GM19238 (cell line): ENCODE measurements around the gene FNDC3A.

Source experiments
- DNase-seq: peaks from one replicate; pipeline ENCODE4 v3.0.0; 2011; ENCODE audit warnings: low spot score; ENCODE audit not compliant: insufficient read length

FNDC3A gene, protein sequence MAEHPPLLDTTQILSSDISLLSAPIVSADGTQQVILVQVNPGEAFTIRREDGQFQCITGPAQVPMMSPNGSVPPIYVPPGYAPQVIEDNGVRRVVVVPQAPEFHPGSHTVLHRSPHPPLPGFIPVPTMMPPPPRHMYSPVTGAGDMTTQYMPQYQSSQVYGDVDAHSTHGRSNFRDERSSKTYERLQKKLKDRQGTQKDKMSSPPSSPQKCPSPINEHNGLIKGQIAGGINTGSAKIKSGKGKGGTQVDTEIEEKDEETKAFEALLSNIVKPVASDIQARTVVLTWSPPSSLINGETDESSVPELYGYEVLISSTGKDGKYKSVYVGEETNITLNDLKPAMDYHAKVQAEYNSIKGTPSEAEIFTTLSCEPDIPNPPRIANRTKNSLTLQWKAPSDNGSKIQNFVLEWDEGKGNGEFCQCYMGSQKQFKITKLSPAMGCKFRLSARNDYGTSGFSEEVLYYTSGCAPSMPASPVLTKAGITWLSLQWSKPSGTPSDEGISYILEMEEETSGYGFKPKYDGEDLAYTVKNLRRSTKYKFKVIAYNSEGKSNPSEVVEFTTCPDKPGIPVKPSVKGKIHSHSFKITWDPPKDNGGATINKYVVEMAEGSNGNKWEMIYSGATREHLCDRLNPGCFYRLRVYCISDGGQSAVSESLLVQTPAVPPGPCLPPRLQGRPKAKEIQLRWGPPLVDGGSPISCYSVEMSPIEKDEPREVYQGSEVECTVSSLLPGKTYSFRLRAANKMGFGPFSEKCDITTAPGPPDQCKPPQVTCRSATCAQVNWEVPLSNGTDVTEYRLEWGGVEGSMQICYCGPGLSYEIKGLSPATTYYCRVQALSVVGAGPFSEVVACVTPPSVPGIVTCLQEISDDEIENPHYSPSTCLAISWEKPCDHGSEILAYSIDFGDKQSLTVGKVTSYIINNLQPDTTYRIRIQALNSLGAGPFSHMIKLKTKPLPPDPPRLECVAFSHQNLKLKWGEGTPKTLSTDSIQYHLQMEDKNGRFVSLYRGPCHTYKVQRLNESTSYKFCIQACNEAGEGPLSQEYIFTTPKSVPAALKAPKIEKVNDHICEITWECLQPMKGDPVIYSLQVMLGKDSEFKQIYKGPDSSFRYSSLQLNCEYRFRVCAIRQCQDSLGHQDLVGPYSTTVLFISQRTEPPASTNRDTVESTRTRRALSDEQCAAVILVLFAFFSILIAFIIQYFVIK

DNA sequence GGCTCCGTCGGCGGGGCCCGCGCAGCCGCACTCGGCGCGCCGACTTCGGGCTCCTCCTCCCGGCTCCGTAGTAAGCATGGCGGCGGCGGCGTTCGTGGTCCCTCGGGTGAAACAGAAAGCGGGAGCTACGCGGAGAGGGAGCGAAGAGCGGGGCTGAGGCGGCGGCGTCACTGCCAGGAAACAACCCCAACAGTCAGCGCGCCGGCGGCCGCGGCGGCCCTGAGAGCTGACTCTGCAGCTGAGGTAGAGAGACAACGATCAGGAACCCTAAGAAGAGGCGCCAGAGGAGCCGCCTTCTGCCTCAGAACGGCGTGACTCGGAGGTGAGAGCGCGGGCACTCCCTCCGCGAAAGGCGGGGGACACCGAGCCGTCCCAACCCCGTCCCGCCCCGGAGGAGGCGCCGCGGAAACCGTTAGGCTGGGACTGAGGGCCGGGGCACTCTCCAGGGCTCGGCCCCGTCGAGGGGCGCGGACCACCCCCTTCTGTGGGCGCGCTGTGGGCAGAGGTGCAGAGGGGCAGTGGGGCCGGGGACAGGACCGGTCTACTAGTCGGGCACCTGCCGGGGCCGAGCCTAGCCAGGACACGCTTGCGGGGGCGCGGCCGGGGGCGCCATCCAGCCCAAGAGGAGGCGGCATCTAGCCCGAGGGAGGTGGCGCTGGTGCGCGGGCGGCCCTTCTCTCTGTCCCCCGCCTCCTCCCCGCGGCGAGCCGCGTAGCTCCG lies at the start of gene FNDC3A:
TSS of gene FNDC3A (plus strand) at position 57 of the 720 bp plus-strand sequence. CDS start 30,279 bp downstream, outside the sequence.
- peak; percentile 72 for DNase-seq

- no peak for DNase-seq
Measured at GRCh38 chr13:48928757-48929430, 46.8 kb upstream of the FNDC3A start.

- no peak for DNase-seq
Measured at GRCh38 chr13:48930918-48931317, 44.8 kb upstream of the FNDC3A start.

DNA sequence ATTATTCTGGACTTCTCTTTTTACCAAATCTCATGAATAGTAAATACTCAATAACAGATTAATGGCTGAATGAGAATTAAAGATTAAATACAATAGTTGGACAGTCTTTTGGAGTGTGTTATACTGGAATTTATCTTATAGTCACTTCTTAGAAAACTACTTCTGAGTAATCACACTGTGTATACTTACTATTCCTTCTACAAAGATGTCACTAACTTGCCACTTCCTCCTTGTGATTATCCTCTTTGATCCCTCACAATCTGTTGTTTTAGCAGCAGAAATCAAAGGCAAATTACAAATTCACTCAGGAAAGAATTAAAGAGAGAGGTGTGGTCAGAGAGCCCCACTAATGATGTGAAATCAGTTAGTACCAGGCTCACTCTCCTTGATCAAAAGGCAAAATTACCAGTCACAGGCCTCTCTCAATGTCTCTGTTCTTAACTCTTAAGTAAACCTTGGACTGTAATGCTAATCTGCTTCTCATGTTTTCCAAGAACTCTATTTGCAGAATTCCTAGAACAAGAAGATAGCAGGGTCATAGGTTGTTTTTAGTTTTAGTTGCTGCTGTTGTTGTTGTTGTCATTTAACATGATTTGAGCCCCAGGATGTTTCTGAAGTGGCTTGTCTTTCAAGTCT lies 37.3 kb upstream of the FNDC3A start:
- DNase-seq = no peak

DNA sequence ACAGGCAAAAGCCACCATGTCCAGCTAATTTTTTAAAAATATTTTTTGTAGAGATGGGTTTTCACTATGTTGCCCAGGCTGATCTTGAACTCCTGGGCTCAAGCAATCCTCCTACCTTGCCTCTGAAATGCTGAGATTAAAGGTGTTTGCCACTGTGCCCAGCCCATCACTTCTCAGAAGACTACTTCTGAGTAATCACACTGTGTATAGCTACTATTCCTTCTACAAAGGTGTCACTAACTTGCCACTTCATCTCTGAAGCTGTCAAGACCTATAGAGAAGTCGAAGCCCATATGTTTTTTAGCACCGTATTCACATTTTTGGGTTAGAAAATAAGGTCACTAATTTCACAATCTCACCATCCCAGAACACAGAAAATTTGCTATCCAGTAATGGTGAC lies 36.0 kb upstream of the FNDC3A start:
- DNase-seq = no peak

DNA sequence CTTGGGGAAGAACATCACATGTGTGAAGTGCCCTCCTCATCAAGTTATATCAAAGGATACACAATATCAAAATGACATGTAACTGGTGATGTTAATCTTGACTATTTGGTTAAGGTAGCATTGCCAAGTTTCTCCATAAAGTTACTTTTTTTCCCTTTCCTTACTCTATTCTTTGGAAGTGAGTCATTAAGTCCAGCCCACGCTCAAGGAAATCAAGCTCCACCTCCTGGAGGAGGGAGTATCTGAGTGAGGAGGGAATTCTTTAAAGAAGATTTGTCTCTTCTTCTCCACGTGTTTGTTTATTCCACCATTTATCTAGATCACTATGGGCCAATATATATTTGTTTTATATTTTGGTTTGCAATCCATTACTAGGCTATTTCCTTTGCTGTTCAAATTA lies 33.6 kb upstream of the FNDC3A start:
- DNase-seq = no peak

DNA sequence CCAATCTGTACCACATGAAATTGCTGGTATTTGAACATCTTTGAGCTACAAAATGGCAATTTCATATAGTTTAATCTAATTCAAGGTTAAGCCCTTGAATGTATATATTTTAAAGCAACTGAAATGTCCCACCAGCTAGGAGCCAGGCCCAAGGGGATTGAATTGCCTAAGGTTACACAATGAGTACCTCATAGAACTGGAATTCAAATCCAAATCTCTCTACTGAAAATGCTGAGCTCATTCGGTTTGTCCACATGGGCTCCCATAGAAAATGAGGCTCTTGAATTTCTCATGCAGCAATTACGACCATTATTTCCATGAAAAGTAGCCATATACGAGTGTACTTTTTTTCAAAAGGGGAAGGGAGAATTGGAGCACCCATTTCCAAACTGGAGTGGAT lies 31.5 kb upstream of the FNDC3A start:
- no peak for DNase-seq

GRCh38 chr13:48945626-48946025 lies 30.1 kb upstream of the FNDC3A start:
- no peak for DNase-seq

- no peak for DNase-seq
Measured at GRCh38 chr13:48946163-48946562, 29.5 kb upstream of the FNDC3A start.

- DNase-seq = no peak
Measured at GRCh38 chr13:48949566-48950500, 25.9 kb upstream of the FNDC3A start.

DNA sequence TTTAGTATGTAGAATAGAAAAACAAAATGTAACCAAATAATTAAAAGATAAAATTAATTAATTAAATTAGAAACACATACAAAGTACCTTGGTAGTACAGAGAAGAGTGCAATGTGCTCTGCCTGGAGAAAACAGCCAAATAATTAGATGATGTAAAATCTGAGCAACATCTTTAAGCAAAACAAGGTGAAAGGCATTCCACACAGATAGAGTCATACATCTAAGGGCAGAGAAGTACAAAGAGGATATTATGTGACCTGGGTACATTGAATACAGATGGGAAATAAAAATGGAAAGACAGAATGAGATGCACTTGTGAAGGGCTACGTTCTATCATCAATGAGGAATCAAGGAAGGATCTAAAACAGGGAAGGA lies 25.2 kb upstream of the FNDC3A start:
- DNase-seq = no peak

DNA sequence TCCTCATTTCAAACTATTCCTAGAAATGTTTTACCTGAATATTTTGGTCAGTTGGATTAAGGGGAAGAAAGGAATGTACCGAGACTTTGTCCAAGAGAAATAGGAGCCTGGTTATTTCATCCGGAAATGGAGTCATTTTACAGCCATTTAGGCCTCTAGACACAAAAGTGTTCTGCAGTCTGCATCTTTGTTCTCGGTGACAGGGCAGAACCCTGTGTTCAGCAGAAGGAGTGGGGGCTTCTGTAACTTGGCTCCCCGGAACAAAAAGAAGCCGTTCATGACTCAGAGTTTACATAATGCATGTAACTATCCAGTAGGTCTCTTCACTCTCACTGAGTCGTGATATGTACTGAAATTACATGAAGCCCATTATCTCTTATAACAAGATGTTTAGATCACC lies 21.6 kb upstream of the FNDC3A start:
- no peak for DNase-seq

GRCh38 chr13:48955536-48955935 lies 20.2 kb upstream of the FNDC3A start:
- no peak for DNase-seq

DNA sequence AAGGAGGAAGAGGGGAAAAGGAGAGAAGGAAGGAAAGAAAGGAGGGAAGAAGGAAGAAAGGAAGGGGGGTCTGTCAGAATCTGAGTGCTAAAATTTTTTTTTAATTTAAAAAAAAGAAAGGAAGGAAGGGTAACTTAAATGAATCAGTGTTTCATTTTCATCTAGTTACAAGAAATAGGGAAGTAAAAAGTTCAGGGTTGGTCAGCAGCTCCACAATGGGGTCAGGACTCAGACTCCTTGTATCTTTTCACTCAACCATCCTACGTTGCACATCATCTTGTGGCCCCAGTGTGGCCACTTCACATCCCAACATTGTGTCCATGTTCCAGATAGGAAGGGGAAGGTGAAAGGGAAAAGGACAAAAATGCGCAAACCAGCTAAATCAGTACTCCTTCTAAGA lies 14.3 kb upstream of the FNDC3A start:
- DNase-seq = no peak

GRCh38 chr13:48962281-48962680 lies 13.4 kb upstream of the FNDC3A start:
- no peak for DNase-seq

GRCh38 chr13:48965736-48966135 lies 10.0 kb upstream of the FNDC3A start:
- no peak for DNase-seq

GRCh38 chr13:48969685-48970084 lies 6.0 kb upstream of the FNDC3A start:
- no peak for DNase-seq

- no peak for DNase-seq
Measured at GRCh38 chr13:48973845-48974431, 1.8 kb upstream of the FNDC3A start.
